ENCODE data around the gene CPLX4. TPM values are rescaled to one million over a fixed set of nuclear protein-coding genes. Genes with fewer than 3 reads are reported as not detected.

Gene CPLX4
- total RNA-seq, 1 experiment from 2014 or later, result not detected

DNA sequence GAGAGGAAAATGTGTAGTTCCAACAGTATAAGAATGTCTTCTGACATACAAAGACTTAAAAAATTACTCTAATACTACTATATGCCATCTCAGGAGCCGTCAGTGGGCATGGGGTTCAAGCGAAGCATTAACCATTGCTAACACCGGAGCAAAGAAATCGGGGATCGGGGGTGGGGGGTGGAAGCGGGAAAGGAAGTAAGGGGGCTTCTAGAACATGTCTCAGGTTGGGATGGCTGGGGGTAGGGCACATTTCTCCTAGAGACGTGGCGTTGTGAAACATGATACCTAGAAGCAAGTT is 39.9 kb upstream of the CPLX4 start:
- ChIA-PET CTCF (no interaction called here), POLR2A (interaction anchor here (0.6 kb wide), 1 partner anchor 178 kb away, joined by 4 read pairs; no protein-coding TSS in a partner anchor)
- intact Hi-C loops (cut with micrococcal nuclease; ENCODE audit: unreplicated experiment) (no loop called here), in situ Hi-C loops (cut with HindIII; ENCODE audit: low pct_unique_long_range_greater_than_20kb, low sequenced_read_pairs) (no loop called here)
- no peaks in the 10 kb centered on the region for H3K9me3 ChIP-seq (ENCODE audit: control insufficient read depth, insufficient read depth, low read depth, low read length)
- H3K27me3 ChIP-seq (ENCODE audit: control insufficient read depth, insufficient read depth, low read length), result no peaks in the 10 kb centered on the region
- H3K4me1 ChIP-seq (ENCODE audit: control insufficient read depth, insufficient read depth, low read length), result peaks cover 9% of the 10 kb centered on the region
- no TSS peak for BruUV-seq (replicated peaks)
- no peak for TF ChIP-seq SIN3A (IDR thresholded peaks at IDR 0.05; ENCODE audit: borderline replicate concordance, insufficient read depth, low read depth, low read length)
- TF ChIP-seq, protein P1, sequence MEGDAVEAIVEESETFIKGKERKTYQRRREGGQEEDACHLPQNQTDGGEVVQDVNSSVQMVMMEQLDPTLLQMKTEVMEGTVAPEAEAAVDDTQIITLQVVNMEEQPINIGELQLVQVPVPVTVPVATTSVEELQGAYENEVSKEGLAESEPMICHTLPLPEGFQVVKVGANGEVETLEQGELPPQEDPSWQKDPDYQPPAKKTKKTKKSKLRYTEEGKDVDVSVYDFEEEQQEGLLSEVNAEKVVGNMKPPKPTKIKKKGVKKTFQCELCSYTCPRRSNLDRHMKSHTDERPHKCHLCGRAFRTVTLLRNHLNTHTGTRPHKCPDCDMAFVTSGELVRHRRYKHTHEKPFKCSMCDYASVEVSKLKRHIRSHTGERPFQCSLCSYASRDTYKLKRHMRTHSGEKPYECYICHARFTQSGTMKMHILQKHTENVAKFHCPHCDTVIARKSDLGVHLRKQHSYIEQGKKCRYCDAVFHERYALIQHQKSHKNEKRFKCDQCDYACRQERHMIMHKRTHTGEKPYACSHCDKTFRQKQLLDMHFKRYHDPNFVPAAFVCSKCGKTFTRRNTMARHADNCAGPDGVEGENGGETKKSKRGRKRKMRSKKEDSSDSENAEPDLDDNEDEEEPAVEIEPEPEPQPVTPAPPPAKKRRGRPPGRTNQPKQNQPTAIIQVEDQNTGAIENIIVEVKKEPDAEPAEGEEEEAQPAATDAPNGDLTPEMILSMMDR (IDR thresholded peaks at IDR 0.05), result no peak
- no peak for TF ChIP-seq TCF7L2 (IDR thresholded peaks at IDR 0.05; ENCODE audit: low read depth, low read length)
- TF ChIP-seq, protein P2, sequence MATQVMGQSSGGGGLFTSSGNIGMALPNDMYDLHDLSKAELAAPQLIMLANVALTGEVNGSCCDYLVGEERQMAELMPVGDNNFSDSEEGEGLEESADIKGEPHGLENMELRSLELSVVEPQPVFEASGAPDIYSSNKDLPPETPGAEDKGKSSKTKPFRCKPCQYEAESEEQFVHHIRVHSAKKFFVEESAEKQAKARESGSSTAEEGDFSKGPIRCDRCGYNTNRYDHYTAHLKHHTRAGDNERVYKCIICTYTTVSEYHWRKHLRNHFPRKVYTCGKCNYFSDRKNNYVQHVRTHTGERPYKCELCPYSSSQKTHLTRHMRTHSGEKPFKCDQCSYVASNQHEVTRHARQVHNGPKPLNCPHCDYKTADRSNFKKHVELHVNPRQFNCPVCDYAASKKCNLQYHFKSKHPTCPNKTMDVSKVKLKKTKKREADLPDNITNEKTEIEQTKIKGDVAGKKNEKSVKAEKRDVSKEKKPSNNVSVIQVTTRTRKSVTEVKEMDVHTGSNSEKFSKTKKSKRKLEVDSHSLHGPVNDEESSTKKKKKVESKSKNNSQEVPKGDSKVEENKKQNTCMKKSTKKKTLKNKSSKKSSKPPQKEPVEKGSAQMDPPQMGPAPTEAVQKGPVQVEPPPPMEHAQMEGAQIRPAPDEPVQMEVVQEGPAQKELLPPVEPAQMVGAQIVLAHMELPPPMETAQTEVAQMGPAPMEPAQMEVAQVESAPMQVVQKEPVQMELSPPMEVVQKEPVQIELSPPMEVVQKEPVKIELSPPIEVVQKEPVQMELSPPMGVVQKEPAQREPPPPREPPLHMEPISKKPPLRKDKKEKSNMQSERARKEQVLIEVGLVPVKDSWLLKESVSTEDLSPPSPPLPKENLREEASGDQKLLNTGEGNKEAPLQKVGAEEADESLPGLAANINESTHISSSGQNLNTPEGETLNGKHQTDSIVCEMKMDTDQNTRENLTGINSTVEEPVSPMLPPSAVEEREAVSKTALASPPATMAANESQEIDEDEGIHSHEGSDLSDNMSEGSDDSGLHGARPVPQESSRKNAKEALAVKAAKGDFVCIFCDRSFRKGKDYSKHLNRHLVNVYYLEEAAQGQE (IDR thresholded peaks at IDR 0.05; ENCODE audit: insufficient read depth in 1 of 2, low read depth in 2 of 2, low read length in 1 of 2), result no peak
- TF ChIP-seq POLR2AphosphoS5 (IDR thresholded peaks at IDR 0.05; ENCODE audit: low read depth, low read length), result no peak
- ATAC-seq (no peak), DNase-seq (ENCODE audit: low read depth, low spot score) (no peak)
- peak overlapping the region; percentile 60 for H3K27ac ChIP-seq (ENCODE audit: low read length)
- peak overlapping the region; percentile 88 to 91 for H3K4me3 ChIP-seq (ENCODE audit: low read depth in 2 of 2, low read length in 2 of 2)
- peaks cover 14% of the 10 kb centered on the region for H3K36me3 ChIP-seq (ENCODE audit: control insufficient read depth, insufficient read depth, low read length)

DNA sequence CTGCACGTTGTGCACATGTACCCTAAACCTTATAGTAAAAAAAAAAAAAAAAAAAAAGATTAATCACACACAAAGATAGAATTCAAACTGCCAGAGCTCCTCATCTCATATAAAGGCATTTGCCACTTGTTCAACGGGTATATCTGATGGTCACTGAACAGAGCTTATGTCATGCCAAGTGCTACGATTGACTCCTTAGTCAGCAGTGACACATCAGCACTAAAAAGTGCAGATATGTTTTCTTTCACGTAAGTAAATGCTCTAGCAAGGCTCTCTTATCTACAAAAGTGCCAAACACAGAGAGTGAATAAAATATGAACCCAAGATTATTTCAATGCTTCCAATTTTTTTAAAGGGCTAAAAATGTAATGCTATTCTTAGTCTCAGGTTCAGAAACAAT is 39.5 kb upstream of the CPLX4 start:
- TSS peak; percentile 80 for BruUV-seq (replicated peaks)
- no peak for ATAC-seq
- Histone ChIP-seq H3K36me3 (ENCODE audit: control insufficient read depth, insufficient read depth, low read length) (peaks cover 18% of the 10 kb centered on the region), H3K4me3 (ENCODE audit: low read depth in 2 of 2, low read length in 2 of 2) (peak overlapping the region; percentile 88 to 91), H3K27me3 (ENCODE audit: control insufficient read depth, insufficient read depth, low read length) (no peaks in the 10 kb centered on the region), H3K9me3 (ENCODE audit: control insufficient read depth, insufficient read depth, low read depth, low read length) (no peaks in the 10 kb centered on the region), H3K4me1 (ENCODE audit: control insufficient read depth, insufficient read depth, low read length) (peaks cover 9% of the 10 kb centered on the region), H3K27ac (ENCODE audit: low read length) (peak overlapping the region; percentile 60)
- intact Hi-C loops (cut with micrococcal nuclease; ENCODE audit: unreplicated experiment), result no loop called here
- TF ChIP-seq, protein P1 (IDR thresholded peaks at IDR 0.05), result no peak
- TF ChIP-seq SIN3A (IDR thresholded peaks at IDR 0.05; ENCODE audit: borderline replicate concordance, insufficient read depth, low read depth, low read length) (no peak), POLR2AphosphoS5 (IDR thresholded peaks at IDR 0.05; ENCODE audit: low read depth, low read length) (no peak), TCF7L2 (IDR thresholded peaks at IDR 0.05; ENCODE audit: low read depth, low read length) (no peak)
- TF ChIP-seq, protein P2 (IDR thresholded peaks at IDR 0.05; ENCODE audit: insufficient read depth in 1 of 2, low read depth in 2 of 2, low read length in 1 of 2), result no peak
- ChIA-PET POLR2A (interaction anchor here (0.6 kb wide), 1 partner anchor 178 kb away, joined by 4 read pairs; no protein-coding TSS in a partner anchor), CTCF (no interaction called here)
- in situ Hi-C loops (cut with HindIII; ENCODE audit: low pct_unique_long_range_greater_than_20kb, low sequenced_read_pairs), result no loop called here
- DNase-seq (ENCODE audit: low read depth, low spot score), result peak; percentile 28

Data from Panc1 (cell line).